GM13976 (cell line): Measurements from ENCODE around the gene ARIH1.

ENCODE experiments used
- DNase-seq: peaks from one replicate; pipeline ENCODE4 v3.0.0; 2012; ENCODE audit warnings: low spot score
- CTCF ChIP-seq: IDR thresholded peaks from 2 replicates; pipeline ENCODE4 v1.5.1; 2012; ENCODE audit warnings: borderline replicate concordance, mild to moderate bottlenecking; ENCODE audit not compliant: insufficient read depth; ENCODE audit errors: extremely low read depth, missing control alignments, control extremely low read depth
- in situ Hi-C: fragments of 300-500 bp; cut with MboI; formaldehyde crosslinking; loops from one replicate; pipeline ENCODE4 v1.12.0; 2022; ENCODE audit warnings: low sequenced_read_pairs, mixed read lengths, inconsistent platforms; ENCODE audit not compliant: unreplicated experiment

ARIH1 gene

GRCh38 chr15:72585476-72586058 is 111.4 kb downstream of the ARIH1 start:
- in situ Hi-C loops, result no loop called here
- TF ChIP-seq CTCF, result no peak
- no peak for DNase-seq

GRCh38 chr15:72588096-72588495 is 114.0 kb downstream of the ARIH1 start:
- in situ Hi-C loops, result no loop called here
- TF ChIP-seq CTCF, result no peak
- DNase-seq, result no peak

DNA sequence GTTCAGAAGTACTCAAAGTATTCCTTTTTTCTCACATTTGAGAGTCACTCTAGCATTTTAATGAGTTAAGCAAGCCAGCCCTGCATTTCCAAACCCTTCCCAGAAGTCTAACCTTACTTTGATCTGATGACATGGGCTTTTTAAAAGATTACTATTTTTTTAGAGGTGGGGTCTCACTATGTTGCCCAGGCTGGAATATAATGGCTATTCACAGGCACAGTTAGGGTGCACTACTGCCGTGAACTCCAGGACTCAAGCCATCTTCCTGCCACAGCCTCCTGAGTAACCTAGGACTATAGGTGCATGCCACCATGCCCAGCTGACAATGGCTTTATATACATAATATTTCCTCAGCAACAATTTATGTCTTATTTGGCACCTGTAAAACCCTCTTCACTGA is 116.3 kb downstream of the ARIH1 start:
- in situ Hi-C loops, result no loop called here
- TF ChIP-seq CTCF, result no peak
- DNase-seq, result no peak

- no peak for TF ChIP-seq CTCF
- in situ Hi-C loops, result no loop called here
- no peak for DNase-seq
Observed at GRCh38 chr15:72591361-72591760, 117.2 kb downstream of the ARIH1 start.

- no peak for TF ChIP-seq CTCF
- in situ Hi-C loops, result no loop called here
- DNase-seq, result no peak
Observed at GRCh38 chr15:72592097-72592496, 118.0 kb downstream of the ARIH1 start.

- no peak for TF ChIP-seq CTCF
- DNase-seq, result no peak
- in situ Hi-C loops, result no loop called here
Observed at GRCh38 chr15:72592676-72593075, 118.5 kb downstream of the ARIH1 start.
